Neural cell (in vitro differentiated cells): ENCODE measurements around the gene CDH4.

Experiments used
- POLR2AphosphoS5 ChIP-seq: IDR thresholded peaks from 2 replicates; pipeline ENCODE4 v1.6.1; 2012
- TF ChIP-seq, protein P1 (sequence below): fragments of 450-650 bp; IDR thresholded peaks from 2 replicates; pipeline ENCODE4 v1.5.1; 2014; ENCODE audit warnings: antibody characterized with exemption, mild to moderate bottlenecking, moderate library complexity; ENCODE audit not compliant: poor library complexity, severe bottlenecking

- TF ChIP-seq, protein P1, sequence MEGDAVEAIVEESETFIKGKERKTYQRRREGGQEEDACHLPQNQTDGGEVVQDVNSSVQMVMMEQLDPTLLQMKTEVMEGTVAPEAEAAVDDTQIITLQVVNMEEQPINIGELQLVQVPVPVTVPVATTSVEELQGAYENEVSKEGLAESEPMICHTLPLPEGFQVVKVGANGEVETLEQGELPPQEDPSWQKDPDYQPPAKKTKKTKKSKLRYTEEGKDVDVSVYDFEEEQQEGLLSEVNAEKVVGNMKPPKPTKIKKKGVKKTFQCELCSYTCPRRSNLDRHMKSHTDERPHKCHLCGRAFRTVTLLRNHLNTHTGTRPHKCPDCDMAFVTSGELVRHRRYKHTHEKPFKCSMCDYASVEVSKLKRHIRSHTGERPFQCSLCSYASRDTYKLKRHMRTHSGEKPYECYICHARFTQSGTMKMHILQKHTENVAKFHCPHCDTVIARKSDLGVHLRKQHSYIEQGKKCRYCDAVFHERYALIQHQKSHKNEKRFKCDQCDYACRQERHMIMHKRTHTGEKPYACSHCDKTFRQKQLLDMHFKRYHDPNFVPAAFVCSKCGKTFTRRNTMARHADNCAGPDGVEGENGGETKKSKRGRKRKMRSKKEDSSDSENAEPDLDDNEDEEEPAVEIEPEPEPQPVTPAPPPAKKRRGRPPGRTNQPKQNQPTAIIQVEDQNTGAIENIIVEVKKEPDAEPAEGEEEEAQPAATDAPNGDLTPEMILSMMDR = no peak
- TF ChIP-seq POLR2AphosphoS5 = no peak
Measured at GRCh38 chr20:61361501-61361900, 109.4 kb downstream of the CDH4 start.
